SK-N-SH (cell line): Measurements from ENCODE around the gene ADAMTS4.

Experiments
- CTCF ChIP-seq: fragments of 200-600 bp; sonication (generic); IDR thresholded peaks from 2 replicates; pipeline ENCODE4 v1.6.1; 2017; ENCODE audit warnings: antibody characterized with exemption, mild to moderate bottlenecking, moderate library complexity
- FOSL2 ChIP-seq: IDR thresholded peaks from 2 replicates; pipeline ENCODE4 v1.4.0; 2012; ENCODE audit warnings: low read depth, mild to moderate bottlenecking, moderate library complexity, borderline replicate concordance
- RAD21 ChIP-seq: IDR thresholded peaks from 2 replicates; pipeline ENCODE4 v1.6.1; 2012; ENCODE audit warnings: mild to moderate bottlenecking, low read length
- REST ChIP-seq: IDR thresholded peaks from 2 replicates; pipeline ENCODE4 v1.6.1; 2012; ENCODE audit warnings: mild to moderate bottlenecking, low read depth, low read length, moderate library complexity
- SIN3A ChIP-seq: IDR thresholded peaks from 2 replicates; pipeline ENCODE4 v1.6.1; 2012; ENCODE audit warnings: low read depth, mild to moderate bottlenecking, low read length, moderate library complexity, borderline replicate concordance
- TEAD4 ChIP-seq: IDR thresholded peaks from 2 replicates; pipeline ENCODE4 v1.4.0; 2012; ENCODE audit warnings: mild to moderate bottlenecking, borderline replicate concordance; ENCODE audit not compliant: insufficient read depth

DNA sequence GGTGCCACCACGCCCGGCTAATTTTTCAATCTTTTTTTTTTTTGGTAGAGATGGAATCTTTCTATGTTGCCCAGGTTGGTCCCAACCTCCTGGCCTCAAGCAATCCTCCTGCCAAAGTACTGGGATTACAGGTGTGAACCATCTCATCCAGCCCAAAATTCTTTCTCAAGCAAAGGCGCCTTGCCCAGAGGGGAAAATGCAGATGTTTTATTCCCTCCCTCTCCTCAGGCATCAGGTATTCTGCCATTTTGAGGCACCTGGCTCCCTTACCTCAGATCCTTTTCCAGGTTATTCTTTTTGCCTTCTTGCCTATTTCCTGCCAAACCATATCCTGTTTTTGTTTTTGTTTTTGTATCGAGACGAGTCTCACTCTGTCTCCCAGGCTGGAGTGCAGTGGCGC, 10.5 kb downstream of the ADAMTS4 start:
- TF ChIP-seq FOSL2 (no peak), RAD21 (no peak), CTCF (no peak), SIN3A (no peak), REST (no peak), TEAD4 (no peak)
